ENCODE results near the gene TDRD6.

GRCh38 chr6:46736906-46737305 is 49.2 kb downstream of the TDRD6 start:
- TF ChIP-seq CTCF (conservative IDR thresholded peaks at IDR 0.05 in 1 of 2, IDR thresholded peaks at IDR 0.05 in 1 of 2; ENCODE audit: low read depth in 1 of 2, low read length in 2 of 2) (no peak), EZH2 (IDR thresholded peaks at IDR 0.05; ENCODE audit: low read length, missing control alignments) (no peak)
